ENCODE results near the gene SEC11A. TPM values are rescaled to one million over a fixed set of nuclear protein-coding genes. Genes with fewer than 3 reads are reported as not detected.
"Not testable (repeated sequence)": the region's sequence is repeated elsewhere in the genome, so short reads cannot be mapped to it uniquely, and the experiment has no call there.

SEC11A gene
- total RNA-seq, 1 experiment from 2014 or later: 140 TPM

GRCh38 chr15:84755736-84756527, 40.0 kb upstream of the SEC11A start:
- POLR2A ChIA-PET (ENCODE audit: unreplicated experiment): no interaction called here
- Histone ChIP-seq H3K9me2 (replicated peaks; ENCODE audit: low read length) (no peaks in the 10 kb centered on the region), H3K79me2 (ENCODE audit: low read length) (peaks cover 100% of the 10 kb centered on the region), H3K9me3 (ENCODE audit: low read length) (no peaks in the 10 kb centered on the region), H3K4me1 (ENCODE audit: insufficient read depth, low read length) (peaks cover 18% of the 10 kb centered on the region), H3K4me2 (ENCODE audit: low read length) (no peak overlapping the region), H2AFZ (ENCODE audit: low read length) (no peak overlapping the region), H4K20me1 (ENCODE audit: low read length) (peaks cover 42% of the 10 kb centered on the region), H3F3A (ENCODE audit: low read length, unreplicated experiment) (peaks cover 5% of the 10 kb centered on the region), H3K27me3 (ENCODE audit: low read length) (no peaks in the 10 kb centered on the region), H3K4me3 (ENCODE audit: low read length) (no peak overlapping the region), H3K9ac (ENCODE audit: low read length) (no peak overlapping the region), H3K36me3 (ENCODE audit: low read depth, low read length) (peaks cover 6% of the 10 kb centered on the region; the same call in 1 of the 2 replicates), H3K27ac (ENCODE audit: low read length) (no peak overlapping the region)
- intact Hi-C loops (cut with micrococcal nuclease): no loop called here
- DNase-seq (no peak), ATAC-seq (no peak)
- TF ChIP-seq CTCF (conservative IDR thresholded peaks at IDR 0.05; ENCODE audit: low read depth, low read length): no peak
- no peak for TF ChIP-seq EZH2 (IDR thresholded peaks at IDR 0.05; ENCODE audit: low read length, unreplicated experiment)
- no peak for TF ChIP-seq EZH2phosphoT487 (IDR thresholded peaks at IDR 0.05; ENCODE audit: borderline replicate concordance, low read length)
- BruUV-seq (replicated peaks): no TSS peak
- CTCF ChIA-PET: no interaction called here

DNA sequence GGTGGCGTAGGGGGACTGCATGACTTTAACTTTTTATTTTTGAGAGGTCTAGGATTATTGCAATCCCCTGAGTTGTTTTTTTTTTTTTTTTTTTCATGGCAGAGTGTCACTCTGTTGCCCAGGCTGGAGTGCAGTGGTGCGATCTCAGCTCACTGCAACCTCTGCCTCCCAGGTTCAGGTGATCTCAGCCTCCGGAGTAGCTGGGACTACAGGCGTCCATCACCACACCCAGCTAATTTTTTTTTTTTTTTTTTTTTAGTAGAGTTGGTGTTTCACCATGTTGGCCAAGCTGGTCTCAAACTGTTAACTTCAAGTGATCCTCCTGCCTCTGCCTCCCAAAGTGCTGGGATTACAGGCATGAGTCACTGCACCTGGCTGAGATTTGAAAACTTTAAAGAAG, 39.0 kb upstream of the SEC11A start:
- CTCF ChIA-PET; ATAC-seq; H3K4me2 ChIP-seq (ENCODE audit: low read length); H3K27me3 ChIP-seq (ENCODE audit: low read length); DNase-seq; H3F3A ChIP-seq (ENCODE audit: low read length, unreplicated experiment); H2AFZ ChIP-seq (ENCODE audit: low read length); H3K9ac ChIP-seq (ENCODE audit: low read length); H3K27ac ChIP-seq (ENCODE audit: low read length); H3K9me3 ChIP-seq (ENCODE audit: low read length); H3K9me2 ChIP-seq (replicated peaks; ENCODE audit: low read length); H3K36me3 ChIP-seq (ENCODE audit: low read depth, low read length); intact Hi-C loops (cut with micrococcal nuclease); H3K4me3 ChIP-seq (ENCODE audit: low read length); BruUV-seq (replicated peaks): not testable (repeated sequence)
- peaks cover 25% of the 10 kb centered on the region for H3K4me1 ChIP-seq (ENCODE audit: insufficient read depth, low read length)
- POLR2A ChIA-PET (ENCODE audit: unreplicated experiment): interaction anchor here (0.7 kb wide), 1 partner anchor 12 kb away, joined by 6 read pairs; no protein-coding TSS in a partner anchor
- H3K79me2 ChIP-seq (ENCODE audit: low read length): peaks cover 100% of the 10 kb centered on the region
- peaks cover 44% of the 10 kb centered on the region for H4K20me1 ChIP-seq (ENCODE audit: low read length)

- ATAC-seq: peak; percentile 19; the same call in 1 of the 2 replicates
- ChIA-PET POLR2A (ENCODE audit: unreplicated experiment) (interaction anchor here (0.6 kb wide), 3 partner anchors 36 to 1296 kb away, joined by 3 to 5 read pairs (median 4); no protein-coding TSS in a partner anchor), CTCF (no interaction called here)
- peaks cover 29% of the 10 kb centered on the region for H3K4me1 ChIP-seq (ENCODE audit: insufficient read depth, low read length)
- H3K9me2 ChIP-seq (replicated peaks; ENCODE audit: low read length): no peaks in the 10 kb centered on the region
- no peak overlapping the region for H3K9ac ChIP-seq (ENCODE audit: low read length)
- no peaks in the 10 kb centered on the region for H3K27me3 ChIP-seq (ENCODE audit: low read length)
- no peak overlapping the region for H2AFZ ChIP-seq (ENCODE audit: low read length)
- peaks cover 6% of the 10 kb centered on the region; the same call in 1 of the 2 replicates for H3K36me3 ChIP-seq (ENCODE audit: low read depth, low read length)
- no TSS peak for BruUV-seq (replicated peaks)
- H3K27ac ChIP-seq (ENCODE audit: low read length): peak overlapping the region; percentile 25; the same call in 1 of the 2 replicates
- DNase-seq: peak; percentile 51
- H3F3A ChIP-seq (ENCODE audit: low read length, unreplicated experiment): peaks cover 5% of the 10 kb centered on the region
- H3K79me2 ChIP-seq (ENCODE audit: low read length): peaks cover 90% of the 10 kb centered on the region
- peaks cover 49% of the 10 kb centered on the region for H4K20me1 ChIP-seq (ENCODE audit: low read length)
- H3K4me3 ChIP-seq (ENCODE audit: low read length): peak overlapping the region; percentile 5; the same call in 1 of the 2 replicates
- TF ChIP-seq EZH2 (IDR thresholded peaks at IDR 0.05; ENCODE audit: low read length, unreplicated experiment): no peak
- no peak for TF ChIP-seq EZH2phosphoT487 (IDR thresholded peaks at IDR 0.05; ENCODE audit: borderline replicate concordance, low read length)
- no peak for TF ChIP-seq CTCF (conservative IDR thresholded peaks at IDR 0.05; ENCODE audit: low read depth, low read length)
- intact Hi-C loops (cut with micrococcal nuclease): no loop called here
- H3K9me3 ChIP-seq (ENCODE audit: low read length): no peaks in the 10 kb centered on the region
- H3K4me2 ChIP-seq (ENCODE audit: low read length): peak overlapping the region; percentile 58
Observed at GRCh38 chr15:84752700-84753099, 36.8 kb upstream of the SEC11A start.

All from PC-3 (cell line).